ENCODE measurements around the gene SEPTIN10.
A peak's percentile ranks its signal among the peaks of the same experiment; 100 is the strongest.

The SEPTIN10 gene

DNA sequence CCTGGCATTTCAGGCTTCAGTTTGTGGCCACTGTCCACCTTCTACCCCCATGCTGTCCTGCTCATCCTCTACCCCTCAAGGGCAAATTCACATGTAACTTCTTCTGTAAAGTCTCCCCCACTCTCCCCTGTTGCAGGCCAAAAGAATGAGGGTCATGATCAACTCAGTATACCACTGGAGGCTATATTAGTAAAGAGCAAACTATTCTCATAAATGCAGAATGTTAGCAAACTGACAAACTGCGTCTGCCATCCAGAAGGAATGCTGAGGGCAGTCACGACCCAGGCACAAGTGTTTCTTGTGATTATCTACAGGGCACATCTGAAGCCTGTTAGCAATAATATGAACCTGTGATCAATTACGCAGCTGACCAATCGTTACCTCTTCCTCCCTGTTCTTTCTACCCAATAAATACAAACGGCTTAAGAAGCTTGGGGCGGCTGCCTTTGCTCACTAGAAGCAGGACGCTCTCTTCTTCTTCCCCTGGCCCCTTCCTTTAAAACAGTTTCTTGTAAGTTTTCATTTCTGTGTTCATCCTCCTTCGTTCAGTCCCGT, 58.3 kb downstream of the SEPTIN10 start:
- Histone ChIP-seq H3K27me3 (ENCODE audit: insufficient read depth, low read length, poor library complexity, severe bottlenecking) (no peaks in the 10 kb centered on the region), H3K9ac (ENCODE audit: low read depth, low read length, poor library complexity, severe bottlenecking) (no peak overlapping the region), H3K4me2 (ENCODE audit: low read depth, low read length, poor library complexity, severe bottlenecking) (no peak overlapping the region), H3K4me3 (ENCODE audit: low read length, poor library complexity, severe bottlenecking) (no peak overlapping the region), H4K20me1 (ENCODE audit: insufficient read depth, low read length, poor library complexity, severe bottlenecking) (no peaks in the 10 kb centered on the region), H2AFZ (ENCODE audit: low read length) (peak overlapping the region; percentile 43), H3K9me2 (replicated peaks; ENCODE audit: low read depth, low read length) (no peaks in the 10 kb centered on the region), H3K79me2 (ENCODE audit: insufficient read depth, low read length) (no peaks in the 10 kb centered on the region), H3K9me3 (ENCODE audit: insufficient read depth, low read depth, low read length) (no peaks in the 10 kb centered on the region), H3F3A (ENCODE audit: low read depth) (no peaks in the 10 kb centered on the region), H3K4me1 (ENCODE audit: insufficient read depth, low read length, poor library complexity, severe bottlenecking) (no peaks in the 10 kb centered on the region), H3K36me3 (ENCODE audit: insufficient read depth, low read length) (no peaks in the 10 kb centered on the region)
- TF ChIP-seq EZH2phosphoT487 (IDR thresholded peaks at IDR 0.05; ENCODE audit: borderline replicate concordance) = no peak
- TF ChIP-seq, protein P1, sequence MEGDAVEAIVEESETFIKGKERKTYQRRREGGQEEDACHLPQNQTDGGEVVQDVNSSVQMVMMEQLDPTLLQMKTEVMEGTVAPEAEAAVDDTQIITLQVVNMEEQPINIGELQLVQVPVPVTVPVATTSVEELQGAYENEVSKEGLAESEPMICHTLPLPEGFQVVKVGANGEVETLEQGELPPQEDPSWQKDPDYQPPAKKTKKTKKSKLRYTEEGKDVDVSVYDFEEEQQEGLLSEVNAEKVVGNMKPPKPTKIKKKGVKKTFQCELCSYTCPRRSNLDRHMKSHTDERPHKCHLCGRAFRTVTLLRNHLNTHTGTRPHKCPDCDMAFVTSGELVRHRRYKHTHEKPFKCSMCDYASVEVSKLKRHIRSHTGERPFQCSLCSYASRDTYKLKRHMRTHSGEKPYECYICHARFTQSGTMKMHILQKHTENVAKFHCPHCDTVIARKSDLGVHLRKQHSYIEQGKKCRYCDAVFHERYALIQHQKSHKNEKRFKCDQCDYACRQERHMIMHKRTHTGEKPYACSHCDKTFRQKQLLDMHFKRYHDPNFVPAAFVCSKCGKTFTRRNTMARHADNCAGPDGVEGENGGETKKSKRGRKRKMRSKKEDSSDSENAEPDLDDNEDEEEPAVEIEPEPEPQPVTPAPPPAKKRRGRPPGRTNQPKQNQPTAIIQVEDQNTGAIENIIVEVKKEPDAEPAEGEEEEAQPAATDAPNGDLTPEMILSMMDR (conservative IDR thresholded peaks at IDR 0.05; ENCODE audit: low read length) = no peak

DNA sequence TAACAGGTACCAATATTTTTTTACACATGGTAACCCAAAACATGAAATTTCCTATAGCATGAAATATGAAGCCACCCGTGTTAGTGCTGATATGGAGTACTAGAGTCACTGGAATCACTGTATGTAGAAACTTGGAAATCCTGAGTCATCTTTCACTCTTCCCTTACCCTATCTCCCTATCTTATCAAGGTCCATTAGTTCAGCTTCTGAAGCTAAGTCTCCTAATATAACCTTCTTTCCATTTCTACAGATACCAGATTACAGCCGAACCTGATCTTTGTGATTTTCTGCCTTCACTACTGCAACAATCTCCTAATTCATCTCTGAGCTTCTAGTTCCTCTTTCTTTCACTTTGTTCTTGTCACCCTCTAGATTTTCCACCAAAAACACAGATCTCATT, 59.0 kb downstream of the SEPTIN10 start:
- no peaks in the 10 kb centered on the region for H3F3A ChIP-seq (ENCODE audit: low read depth)
- no peak overlapping the region for H3K4me2 ChIP-seq (ENCODE audit: low read depth, low read length, poor library complexity, severe bottlenecking)
- no peak for TF ChIP-seq EZH2phosphoT487 (IDR thresholded peaks at IDR 0.05; ENCODE audit: borderline replicate concordance)
- TF ChIP-seq, protein P1 (conservative IDR thresholded peaks at IDR 0.05; ENCODE audit: low read length) = no peak
- no peaks in the 10 kb centered on the region for H3K27me3 ChIP-seq (ENCODE audit: insufficient read depth, low read length, poor library complexity, severe bottlenecking)
- H3K79me2 ChIP-seq (ENCODE audit: insufficient read depth, low read length) = no peaks in the 10 kb centered on the region
- no peaks in the 10 kb centered on the region for H3K4me1 ChIP-seq (ENCODE audit: insufficient read depth, low read length, poor library complexity, severe bottlenecking)
- no peaks in the 10 kb centered on the region for H4K20me1 ChIP-seq (ENCODE audit: insufficient read depth, low read length, poor library complexity, severe bottlenecking)
- H2AFZ ChIP-seq (ENCODE audit: low read length) = 0 out of 2 replicates have a peak overlapping the region, but pooled peaks have one; percentile 18
- no peaks in the 10 kb centered on the region for H3K9me2 ChIP-seq (replicated peaks; ENCODE audit: low read depth, low read length)
- H3K36me3 ChIP-seq (ENCODE audit: insufficient read depth, low read length) = no peaks in the 10 kb centered on the region
- H3K9ac ChIP-seq (ENCODE audit: low read depth, low read length, poor library complexity, severe bottlenecking) = no peak overlapping the region
- H3K9me3 ChIP-seq (ENCODE audit: insufficient read depth, low read depth, low read length) = no peaks in the 10 kb centered on the region
- no peak overlapping the region for H3K4me3 ChIP-seq (ENCODE audit: low read length, poor library complexity, severe bottlenecking)

DNA sequence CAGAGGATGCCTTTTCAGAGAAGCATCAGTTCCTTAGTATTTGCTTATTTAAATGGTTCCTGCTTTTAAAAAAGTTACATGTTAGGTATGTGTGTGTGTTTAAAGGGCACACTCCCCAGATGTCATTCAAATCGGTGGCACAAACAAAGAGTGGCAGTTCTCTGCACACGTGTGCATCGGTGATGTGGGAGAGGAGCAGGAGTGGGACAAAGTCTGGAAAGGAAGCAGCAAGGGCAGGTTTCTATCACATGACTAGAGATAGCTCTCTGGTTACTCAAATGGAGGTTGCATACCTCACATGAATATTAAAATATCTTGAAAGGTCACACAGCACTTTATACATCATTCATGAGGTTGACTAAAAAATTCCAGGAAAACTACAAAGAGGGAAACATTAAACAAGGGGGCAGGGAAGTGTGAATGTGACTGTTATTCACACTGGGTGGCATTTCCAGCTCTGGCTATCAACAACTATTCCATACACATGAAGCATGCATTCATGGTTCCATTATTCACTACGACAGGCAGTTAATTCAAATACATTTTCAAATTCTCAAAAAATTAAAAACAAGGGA, 64.7 kb downstream of the SEPTIN10 start:
- H3K4me3 ChIP-seq (ENCODE audit: low read length, poor library complexity, severe bottlenecking) = no peak overlapping the region
- H3K9me3 ChIP-seq (ENCODE audit: insufficient read depth, low read depth, low read length) = no peaks in the 10 kb centered on the region
- TF ChIP-seq, protein P1 (conservative IDR thresholded peaks at IDR 0.05; ENCODE audit: low read length) = no peak
- TF ChIP-seq EZH2phosphoT487 (IDR thresholded peaks at IDR 0.05; ENCODE audit: borderline replicate concordance) = no peak
- H4K20me1 ChIP-seq (ENCODE audit: insufficient read depth, low read length, poor library complexity, severe bottlenecking) = no peaks in the 10 kb centered on the region
- no peak overlapping the region for H3K9ac ChIP-seq (ENCODE audit: low read depth, low read length, poor library complexity, severe bottlenecking)
- no peaks in the 10 kb centered on the region for H3F3A ChIP-seq (ENCODE audit: low read depth)
- no peaks in the 10 kb centered on the region for H3K4me1 ChIP-seq (ENCODE audit: insufficient read depth, low read length, poor library complexity, severe bottlenecking)
- H3K27me3 ChIP-seq (ENCODE audit: insufficient read depth, low read length, poor library complexity, severe bottlenecking) = no peaks in the 10 kb centered on the region
- H3K79me2 ChIP-seq (ENCODE audit: insufficient read depth, low read length) = no peaks in the 10 kb centered on the region
- H3K4me2 ChIP-seq (ENCODE audit: low read depth, low read length, poor library complexity, severe bottlenecking) = no peak overlapping the region
- no peak overlapping the region for H2AFZ ChIP-seq (ENCODE audit: low read length)
- no peaks in the 10 kb centered on the region for H3K36me3 ChIP-seq (ENCODE audit: insufficient read depth, low read length)
- H3K9me2 ChIP-seq (replicated peaks; ENCODE audit: low read depth, low read length) = no peaks in the 10 kb centered on the region

Data from Loucy (cell line).